ENCODE results near the gene ATR. TPM values are rescaled to one million over a fixed set of nuclear protein-coding genes. Genes with fewer than 3 reads are reported as not detected.
"Not testable (repeated sequence)": the region's sequence is repeated elsewhere in the genome, so short reads cannot be mapped to it uniquely, and the experiment has no call there.

The ATR gene
- total RNA-seq, 1 experiment from 2014 or later: 33.3 TPM

- H3K36me3 ChIP-seq (ENCODE audit: low read depth): no peaks in the 10 kb centered on the region
- no peak for DNase-seq
- H4K20me1 ChIP-seq (ENCODE audit: insufficient read depth): no peaks in the 10 kb centered on the region
- no TSS peak for BruUV-seq (replicated peaks)
- intact Hi-C loops (cut with micrococcal nuclease; ENCODE audit: unreplicated experiment): no loop called here
- H3K9me2 ChIP-seq (ENCODE audit: insufficient read depth): no peaks in the 10 kb centered on the region
- H3K79me2 ChIP-seq (ENCODE audit: low read depth): no peaks in the 10 kb centered on the region
- no peak for TF ChIP-seq EZH2 (IDR thresholded peaks at IDR 0.05; ENCODE audit: low read depth)
- TF ChIP-seq CTCF (conservative IDR thresholded peaks at IDR 0.05): no peak
- no peak overlapping the region for H3K27ac ChIP-seq
- no peaks in the 10 kb centered on the region for H3K27me3 ChIP-seq (ENCODE audit: insufficient read depth, low read depth)
- ChIA-PET POLR2A (ENCODE audit: unreplicated experiment) (interaction anchor here (0.6 kb wide), 1 partner anchor 370 kb away, joined by 6 read pairs; no protein-coding TSS in a partner anchor), CTCF (interaction anchor here (0.6 to 1.0 kb wide), 2 partner anchors 231 to 240 kb away, joined by 3 read pairs; no protein-coding TSS in a partner anchor)
- no peak overlapping the region for H3K4me2 ChIP-seq
- peaks cover 14% of the 10 kb centered on the region for H3K4me1 ChIP-seq (replicated peaks; ENCODE audit: insufficient read depth)
- H3F3A ChIP-seq (ENCODE audit: insufficient read depth, low read depth): peaks cover 7% of the 10 kb centered on the region; the same call in 1 of the 2 replicates
- H3K9me3 ChIP-seq (ENCODE audit: insufficient read depth, low read depth): no peaks in the 10 kb centered on the region
- no peak overlapping the region for H3K4me3 ChIP-seq
- no peak overlapping the region for H2AFZ ChIP-seq
Observed at GRCh38 chr3:142588703-142589102, 10.2 kb upstream of the ATR start.

DNA sequence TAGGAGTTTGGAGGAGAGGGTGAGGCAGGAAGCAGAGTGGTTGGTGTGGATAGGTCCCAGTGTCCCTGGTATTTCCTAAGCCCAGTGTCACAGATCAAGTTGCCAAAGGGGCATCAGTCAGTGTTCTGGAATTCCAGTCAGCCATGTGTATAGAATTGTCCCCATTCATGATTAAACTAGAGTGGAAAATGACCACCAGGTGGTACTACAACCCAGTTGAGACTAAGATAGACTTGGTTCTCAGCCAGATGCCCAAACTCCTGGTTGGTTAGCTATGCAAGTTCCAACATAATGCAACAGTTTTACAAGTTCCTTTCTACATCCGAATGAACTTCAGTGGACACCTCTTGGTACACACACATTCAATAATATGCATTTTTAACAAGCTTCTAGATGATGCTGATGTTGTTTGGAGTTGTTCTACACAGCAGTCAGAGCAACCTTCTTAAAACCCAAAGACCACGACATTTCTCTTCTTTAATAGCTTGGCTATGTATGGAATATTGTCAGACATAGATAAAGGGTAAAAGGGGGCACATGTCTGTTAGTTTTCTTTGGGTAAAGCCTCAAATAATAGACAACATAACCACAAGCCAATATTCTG lies 8.4 kb upstream of the ATR start:
- no peaks in the 10 kb centered on the region for H3K27me3 ChIP-seq (ENCODE audit: insufficient read depth, low read depth)
- POLR2A ChIA-PET (ENCODE audit: unreplicated experiment): no interaction called here
- H3K9me2 ChIP-seq (ENCODE audit: insufficient read depth): no peaks in the 10 kb centered on the region
- no peaks in the 10 kb centered on the region for H3K79me2 ChIP-seq (ENCODE audit: low read depth)
- no TSS peak for BruUV-seq (replicated peaks)
- H4K20me1 ChIP-seq (ENCODE audit: insufficient read depth): no peaks in the 10 kb centered on the region
- intact Hi-C loops (cut with micrococcal nuclease; ENCODE audit: unreplicated experiment): loop anchor here (1.0 to 2.0 kb wide), 4 partner anchors 241 to 407 kb away; no protein-coding TSS in a partner anchor
- H3K4me2 ChIP-seq: peak overlapping the region; percentile 32
- no peak overlapping the region for H3K4me3 ChIP-seq
- CTCF ChIA-PET: interaction anchor here (0.5 to 1.7 kb wide), 7 partner anchors 87 to 413 kb away, joined by 3 to 11 read pairs (median 3); no protein-coding TSS in a partner anchor
- H2AFZ ChIP-seq: no peak overlapping the region
- peaks cover 7% of the 10 kb centered on the region; the same call in 1 of the 2 replicates for H3F3A ChIP-seq (ENCODE audit: insufficient read depth, low read depth)
- H3K9me3 ChIP-seq (ENCODE audit: insufficient read depth, low read depth): no peaks in the 10 kb centered on the region
- TF ChIP-seq CTCF (conservative IDR thresholded peaks at IDR 0.05) (peak; percentile 79), EZH2 (IDR thresholded peaks at IDR 0.05; ENCODE audit: low read depth) (no peak)
- DNase-seq: peak; percentile 64 to 91
- peaks cover 14% of the 10 kb centered on the region for H3K4me1 ChIP-seq (replicated peaks; ENCODE audit: insufficient read depth)
- H3K36me3 ChIP-seq (ENCODE audit: low read depth): no peaks in the 10 kb centered on the region
- no peak overlapping the region for H3K27ac ChIP-seq

DNA sequence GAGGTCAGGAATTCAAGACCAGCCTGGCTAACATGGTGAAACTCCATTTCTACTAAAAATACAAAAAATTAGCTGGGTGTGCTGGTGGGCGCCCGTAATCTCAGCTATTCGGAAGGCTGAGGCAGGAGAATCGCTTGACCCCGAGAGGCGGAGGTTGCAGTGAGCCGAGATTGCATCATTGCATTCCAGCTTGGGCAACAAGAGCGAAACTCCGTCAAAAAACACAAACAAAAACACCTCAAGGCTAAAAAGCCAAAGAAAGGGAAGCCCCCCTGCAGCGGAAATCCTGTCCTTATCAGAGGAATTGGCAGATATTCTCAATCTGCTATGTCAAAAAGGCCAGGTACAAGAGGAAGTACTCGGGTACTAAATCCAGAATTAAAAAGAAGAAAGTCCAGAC lies 2.5 kb upstream of the ATR start:
- H3K27me3 ChIP-seq (ENCODE audit: insufficient read depth, low read depth); H3K4me3 ChIP-seq; H3F3A ChIP-seq (ENCODE audit: insufficient read depth, low read depth); H3K9me3 ChIP-seq (ENCODE audit: insufficient read depth, low read depth); intact Hi-C loops (cut with micrococcal nuclease; ENCODE audit: unreplicated experiment); H3K4me2 ChIP-seq; H4K20me1 ChIP-seq (ENCODE audit: insufficient read depth); H3K36me3 ChIP-seq (ENCODE audit: low read depth); H3K9me2 ChIP-seq (ENCODE audit: insufficient read depth); H3K27ac ChIP-seq; CTCF ChIA-PET; DNase-seq; H2AFZ ChIP-seq; BruUV-seq (replicated peaks): not testable (repeated sequence)
- Histone ChIP-seq H3K79me2 (ENCODE audit: low read depth) (peaks cover 25% of the 10 kb centered on the region), H3K4me1 (replicated peaks; ENCODE audit: insufficient read depth) (peaks cover 29% of the 10 kb centered on the region)
- POLR2A ChIA-PET (ENCODE audit: unreplicated experiment): interaction anchor here (0.5 to 0.6 kb wide), 2 partner anchors 97 to 131 kb away, joined by 4 to 5 read pairs; no protein-coding TSS in a partner anchor

Measured in PC-9 (cell line).